ENCODE results near the gene NTSR1. TPM values are rescaled to one million over a fixed set of nuclear protein-coding genes. Genes with fewer than 3 reads are reported as not detected.

The NTSR1 gene
- total RNA-seq, 1 donor = under 0.01 TPM

GRCh38 chr20:62736407-62737071 lies 27.9 kb downstream of the NTSR1 start:
- no peak for TF ChIP-seq CTCF (IDR thresholded peaks at IDR 0.05; ENCODE audit: insufficient read depth, low read depth, low read length)
- DNase-seq (ENCODE audit: low read depth) = no peak
- no peak overlapping the region for H3K4me3 ChIP-seq (ENCODE audit: low read depth, low read length)

GRCh38 chr20:62737271-62737811 lies 28.7 kb downstream of the NTSR1 start:
- TF ChIP-seq CTCF (IDR thresholded peaks at IDR 0.05; ENCODE audit: insufficient read depth, low read depth, low read length) = no peak
- DNase-seq (ENCODE audit: low read depth) = no peak

GRCh38 chr20:62738025-62738881 lies 29.6 kb downstream of the NTSR1 start:
- no peak for TF ChIP-seq CTCF (IDR thresholded peaks at IDR 0.05; ENCODE audit: insufficient read depth, low read depth, low read length)
- DNase-seq (ENCODE audit: low read depth) = no peak
- no peak overlapping the region for H3K4me3 ChIP-seq (ENCODE audit: low read depth, low read length)

More at GRCh38 chr20:62737271-62737811, 28.7 kb downstream of the NTSR1 start:
- H3K4me3 ChIP-seq (ENCODE audit: low read depth, low read length) = no peak overlapping the region

- H3K4me3 ChIP-seq (ENCODE audit: low read depth, low read length) = no peak overlapping the region
- no peak for DNase-seq (ENCODE audit: low read depth)
- TF ChIP-seq CTCF (IDR thresholded peaks at IDR 0.05; ENCODE audit: insufficient read depth, low read depth, low read length) = no peak
These were observed 30.4 kb downstream of the NTSR1 start for GRCh38 chr20:62739067-62739466.

GRCh38 chr20:62739581-62740285 lies 31.1 kb downstream of the NTSR1 start:
- peak; percentile 7 for DNase-seq (ENCODE audit: low read depth)
- no peak for TF ChIP-seq CTCF (IDR thresholded peaks at IDR 0.05; ENCODE audit: insufficient read depth, low read depth, low read length)
- no peak overlapping the region for H3K4me3 ChIP-seq (ENCODE audit: low read depth, low read length)

GRCh38 chr20:62740286-62741141 lies 31.9 kb downstream of the NTSR1 start:
- H3K4me3 ChIP-seq (ENCODE audit: low read depth, low read length) = no peak overlapping the region
- DNase-seq (ENCODE audit: low read depth) = peak; percentile 55

More at GRCh38 chr20:62740286-62741141, 31.9 kb downstream of the NTSR1 start:
- TF ChIP-seq CTCF (IDR thresholded peaks at IDR 0.05; ENCODE audit: insufficient read depth, low read depth, low read length) = no peak
